PC-9 (cell line): ENCODE results near the gene GRAP2.

ENCODE experiments used
- EZH2 ChIP-seq: fragments of 200-600 bp; sonication (generic); IDR thresholded peaks from 2 replicates; pipeline ENCODE4 v1.8.0; 2017; ENCODE audit warnings: antibody characterized with exemption, low read depth
- TF ChIP-seq, protein P1 (sequence below): fragments of 200-600 bp; sonication (generic); conservative IDR thresholded peaks from 2 replicates; pipeline ENCODE4 v1.6.1; 2017; ENCODE audit warnings: mixed run types, antibody characterized with exemption, mild to moderate bottlenecking, moderate library complexity

DNA sequence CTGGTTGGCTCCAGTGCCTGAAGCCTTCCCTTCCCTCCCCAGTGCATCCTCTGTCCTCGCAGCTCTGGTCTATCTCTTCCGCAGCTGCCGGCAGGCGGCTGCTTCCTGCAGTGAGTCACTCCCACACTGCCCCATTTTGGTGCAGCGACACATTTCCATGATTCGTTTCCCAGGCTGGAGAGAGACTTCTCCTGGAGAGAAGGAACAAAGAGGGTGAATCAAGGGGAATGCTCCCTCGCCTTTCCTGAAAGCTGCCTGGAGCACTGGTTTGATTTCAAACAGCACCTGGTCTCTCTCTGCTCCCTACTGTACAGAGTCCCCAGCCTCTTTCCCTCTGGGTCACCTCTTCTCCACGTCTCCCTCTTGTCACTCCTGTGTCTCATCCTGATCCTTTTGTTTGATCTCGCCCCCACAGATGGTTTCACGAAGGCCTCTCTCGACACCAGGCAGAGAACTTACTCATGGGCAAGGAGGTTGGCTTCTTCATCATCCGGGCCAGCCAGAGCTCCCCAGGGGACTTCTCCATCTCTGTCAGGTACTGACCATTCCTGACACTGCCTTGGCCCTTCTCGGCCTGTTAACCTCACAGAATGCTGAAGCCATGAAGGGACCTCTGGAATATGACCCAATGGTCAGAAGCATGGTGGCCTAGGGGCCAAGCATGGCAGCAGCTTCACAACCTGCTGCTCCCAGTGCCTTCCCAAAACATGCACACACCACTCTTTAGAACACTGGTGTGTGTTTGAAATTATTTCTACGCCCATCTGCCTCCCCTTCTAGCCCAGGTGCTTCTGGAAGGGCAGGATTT lies 59.0 kb downstream of the GRAP2 start, which contains the start of gene TMA7B:
- TF ChIP-seq, protein P1, sequence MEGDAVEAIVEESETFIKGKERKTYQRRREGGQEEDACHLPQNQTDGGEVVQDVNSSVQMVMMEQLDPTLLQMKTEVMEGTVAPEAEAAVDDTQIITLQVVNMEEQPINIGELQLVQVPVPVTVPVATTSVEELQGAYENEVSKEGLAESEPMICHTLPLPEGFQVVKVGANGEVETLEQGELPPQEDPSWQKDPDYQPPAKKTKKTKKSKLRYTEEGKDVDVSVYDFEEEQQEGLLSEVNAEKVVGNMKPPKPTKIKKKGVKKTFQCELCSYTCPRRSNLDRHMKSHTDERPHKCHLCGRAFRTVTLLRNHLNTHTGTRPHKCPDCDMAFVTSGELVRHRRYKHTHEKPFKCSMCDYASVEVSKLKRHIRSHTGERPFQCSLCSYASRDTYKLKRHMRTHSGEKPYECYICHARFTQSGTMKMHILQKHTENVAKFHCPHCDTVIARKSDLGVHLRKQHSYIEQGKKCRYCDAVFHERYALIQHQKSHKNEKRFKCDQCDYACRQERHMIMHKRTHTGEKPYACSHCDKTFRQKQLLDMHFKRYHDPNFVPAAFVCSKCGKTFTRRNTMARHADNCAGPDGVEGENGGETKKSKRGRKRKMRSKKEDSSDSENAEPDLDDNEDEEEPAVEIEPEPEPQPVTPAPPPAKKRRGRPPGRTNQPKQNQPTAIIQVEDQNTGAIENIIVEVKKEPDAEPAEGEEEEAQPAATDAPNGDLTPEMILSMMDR: no peak; the same call in 1 of the 2 replicates
- no peak for TF ChIP-seq EZH2
